IPS DF 19.7 (cell line): Measurements from ENCODE around the gene OR56A5.
"Not testable (repeated sequence)": the region's sequence is repeated elsewhere in the genome, so short reads cannot be mapped to it uniquely, and the experiment has no call there.

Experiments used
- DNase-seq: peaks from one replicate; pipeline ENCODE4 v3.0.0-alpha.2; 2013; ENCODE audit warnings: low read depth, low spot score

OR56A5 gene

DNA sequence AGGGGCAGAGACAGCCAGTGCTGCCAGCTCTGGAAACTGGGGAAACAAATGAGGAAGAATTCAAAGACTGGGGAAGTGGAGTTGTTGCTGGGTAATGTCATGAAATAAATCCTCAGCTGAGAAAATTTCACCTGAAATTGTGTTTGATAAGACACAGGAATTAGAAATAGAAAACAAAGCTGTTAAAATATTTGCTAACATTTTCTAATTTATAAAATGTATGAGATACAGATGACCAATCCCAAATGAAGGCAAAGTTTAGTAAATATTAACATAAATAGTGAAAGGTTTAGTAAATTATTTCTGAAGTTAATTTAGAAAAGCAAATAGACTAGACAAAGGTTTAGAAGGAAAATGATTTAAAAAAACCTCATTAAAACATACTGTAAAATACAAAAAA lies at the start of gene OR56A5:
TSS of gene OR56A5 (minus strand) at position 101 of the 400 bp plus-strand sequence. CDS start at position 101, 0 bp downstream.
- no peak for DNase-seq

DNA sequence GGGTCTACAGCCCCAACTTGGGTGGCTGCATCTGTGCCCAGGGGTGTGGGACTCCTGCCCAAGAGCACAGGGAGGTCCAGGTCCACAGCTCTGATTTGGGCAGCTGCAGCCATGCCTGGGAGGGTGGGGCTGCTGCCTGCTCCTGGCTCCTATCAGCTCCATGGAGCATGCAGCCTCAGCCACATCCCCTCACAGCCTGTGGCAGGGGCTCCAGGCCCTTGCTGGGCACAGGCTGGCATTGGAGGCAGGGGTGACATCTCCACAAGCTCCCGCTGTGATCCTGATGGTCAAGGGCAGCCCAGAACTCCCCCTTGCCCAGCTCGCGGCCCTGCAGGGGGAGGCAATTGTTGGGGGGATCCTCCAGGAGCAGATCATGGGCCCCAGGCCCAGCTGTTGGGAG lies 44.7 kb upstream of the OR56A5 start:
- no peak for DNase-seq

DNA sequence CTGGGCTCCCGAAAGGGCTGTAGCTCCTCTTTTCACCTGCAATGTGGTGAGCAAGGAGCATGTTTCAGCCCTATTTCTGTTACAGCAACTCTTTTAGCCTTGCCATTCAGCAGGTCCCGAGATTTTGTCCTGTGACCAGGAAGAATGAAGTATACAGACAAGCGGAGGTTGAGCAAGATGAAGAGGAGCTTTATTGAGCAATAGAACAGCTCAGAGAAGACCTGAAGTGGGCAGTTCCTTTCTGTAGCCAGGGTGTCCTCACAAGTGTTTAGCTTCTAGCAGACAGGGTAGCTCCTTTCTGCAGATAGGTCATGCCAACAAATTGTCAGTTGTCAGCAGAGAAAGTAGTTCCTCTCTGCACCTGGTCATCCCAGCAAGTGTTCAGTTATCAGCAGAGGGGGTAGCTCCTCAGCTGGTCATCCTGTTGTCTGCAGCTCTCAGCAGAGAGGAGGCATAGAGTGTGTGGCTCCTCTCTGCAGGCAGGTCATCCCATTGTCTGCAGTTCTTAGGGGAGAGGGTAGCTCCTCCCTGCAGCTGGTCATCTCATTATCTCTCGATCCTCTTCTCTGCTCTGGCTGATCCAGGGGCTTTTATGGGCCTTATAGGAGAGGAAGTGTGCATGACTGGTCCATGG lies 43.9 kb upstream of the OR56A5 start:
- DNase-seq: no peak

DNA sequence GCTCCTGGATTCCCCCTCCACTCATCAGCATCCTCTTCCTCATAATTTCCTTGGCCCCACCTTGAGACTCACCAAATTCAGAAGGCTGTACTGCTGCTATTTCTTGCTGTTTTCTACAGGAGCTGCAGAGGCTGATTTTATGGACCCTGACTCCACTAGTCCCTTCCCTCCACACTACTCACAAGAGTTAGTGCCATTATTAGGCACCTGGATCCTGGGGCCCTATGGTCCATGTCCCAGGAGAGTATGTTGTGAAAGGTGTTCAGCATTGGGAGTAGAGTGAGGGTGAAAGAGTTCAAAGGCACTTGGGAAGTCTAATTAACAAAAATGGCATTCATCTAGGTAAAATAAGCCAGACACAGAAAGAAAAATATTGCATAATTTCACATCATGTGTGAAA lies 38.6 kb upstream of the OR56A5 start, which contains the start of gene OR56A4:
TSS of gene OR56A4 (minus strand) at position 101 of the 400 bp plus-strand sequence. CDS start 3,954 bp downstream, outside the sequence.
- no peak for DNase-seq

DNA sequence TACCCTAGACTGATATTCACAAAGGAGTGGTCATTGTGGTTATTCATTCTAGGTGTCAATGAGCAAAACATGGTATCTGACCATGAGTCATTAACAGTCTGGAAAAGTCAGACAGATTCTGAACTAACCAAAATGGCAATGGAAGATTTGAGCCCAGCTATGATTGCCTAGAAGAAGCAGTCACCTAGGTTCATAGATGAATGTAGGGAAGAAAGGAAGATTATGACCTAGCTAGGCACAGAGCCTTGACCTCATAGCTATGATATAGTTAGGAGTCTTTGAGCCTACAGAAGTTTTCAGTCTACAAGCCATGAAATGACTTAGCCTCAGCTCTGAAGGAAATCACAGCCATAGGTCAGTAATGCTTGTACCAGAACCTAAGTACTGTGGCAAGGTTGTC lies 38.1 kb upstream of the OR56A5 start:
- no peak for DNase-seq

GRCh38 chr11:6002202-6002699 lies 34.0 kb upstream of the OR56A5 start:
- DNase-seq: no peak

DNA sequence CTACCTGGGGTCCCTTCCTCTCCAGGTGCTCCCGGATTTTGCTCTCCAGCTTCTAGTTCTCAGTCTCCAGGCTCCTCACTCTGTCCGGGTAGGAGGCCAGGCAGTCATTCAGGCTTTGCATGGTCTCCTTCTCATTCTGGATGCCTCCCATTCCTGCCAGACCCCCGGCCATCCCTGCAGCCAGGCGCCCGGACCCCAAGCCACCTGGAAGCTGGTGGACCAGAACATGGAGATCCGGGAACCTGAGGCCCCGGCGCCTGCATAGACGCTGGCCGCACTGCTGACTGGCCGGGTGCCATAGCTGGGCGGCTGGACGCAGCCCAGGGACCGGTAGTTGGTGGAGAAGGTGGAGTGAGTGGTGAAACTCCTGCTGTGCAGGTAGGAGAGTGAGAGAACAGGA lies 26.5 kb upstream of the OR56A5 start:
- DNase-seq: no peak

- peak; percentile 23 for DNase-seq
Measured at GRCh38 chr11:5992604-5993251, 24.4 kb upstream of the OR56A5 start.

DNA sequence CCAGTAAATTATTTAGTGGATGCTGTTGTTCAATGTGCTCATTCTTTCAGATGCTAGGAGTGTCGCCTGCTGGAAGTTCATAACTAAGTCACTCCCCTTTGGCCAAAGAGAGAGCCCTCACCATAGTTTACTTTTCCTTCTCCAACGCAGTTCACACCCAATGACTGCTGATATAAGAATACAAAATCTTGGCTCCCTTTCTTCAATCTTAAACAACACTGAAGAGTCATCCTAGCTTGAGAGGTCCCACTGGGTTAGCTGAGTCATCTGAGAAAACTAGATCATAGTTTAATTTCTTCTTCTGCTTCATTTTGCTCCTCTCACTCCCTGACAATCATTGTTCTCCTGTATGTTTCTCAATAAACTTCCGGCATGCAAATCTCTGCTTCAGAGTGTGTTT lies 23.9 kb upstream of the OR56A5 start:
- no peak for DNase-seq

DNA sequence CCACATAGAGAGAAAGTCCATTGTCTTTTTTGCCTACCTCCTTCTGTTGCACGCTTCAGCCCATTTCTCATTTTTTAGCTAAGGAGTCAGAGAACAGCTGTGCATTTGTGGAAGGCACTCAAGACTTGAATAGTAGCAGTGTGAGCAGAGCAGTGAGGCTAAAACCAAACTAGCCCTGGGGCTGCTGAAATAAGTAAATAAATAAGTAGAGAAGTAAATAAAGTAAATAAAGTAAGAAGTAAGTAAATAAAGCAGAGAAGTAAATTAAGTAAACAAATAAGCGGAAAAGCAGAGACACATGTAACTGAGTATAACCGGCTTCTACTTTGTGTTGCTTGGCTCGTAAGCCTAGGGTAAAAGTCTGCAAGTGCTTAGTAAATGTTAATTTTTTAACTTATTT lies 20.9 kb upstream of the OR56A5 start:
- no peak for DNase-seq

DNA sequence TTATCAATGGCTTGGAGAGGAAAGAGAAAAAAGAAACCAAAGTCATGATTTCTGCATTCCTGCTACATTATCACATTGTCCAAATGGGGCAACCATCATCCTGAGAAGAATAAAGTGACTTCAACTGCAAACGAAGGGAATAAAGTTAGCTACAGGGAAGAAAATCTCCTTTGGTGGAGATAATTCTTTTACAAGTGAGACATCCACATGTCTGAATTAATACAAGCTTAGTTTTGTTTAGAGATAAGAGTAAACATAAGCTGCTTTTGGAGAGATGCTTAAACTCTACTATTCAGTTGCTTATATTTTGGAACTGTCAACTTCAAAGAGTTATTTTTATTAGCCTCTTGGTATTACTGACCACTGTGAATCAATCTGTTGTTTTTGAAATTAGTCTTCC lies 18.6 kb upstream of the OR56A5 start, which contains the start of gene OR52L1:
TSS of gene OR52L1 (minus strand) at position 101 of the 400 bp plus-strand sequence. CDS start at position 46, 55 bp downstream.
- no peak for DNase-seq

DNA sequence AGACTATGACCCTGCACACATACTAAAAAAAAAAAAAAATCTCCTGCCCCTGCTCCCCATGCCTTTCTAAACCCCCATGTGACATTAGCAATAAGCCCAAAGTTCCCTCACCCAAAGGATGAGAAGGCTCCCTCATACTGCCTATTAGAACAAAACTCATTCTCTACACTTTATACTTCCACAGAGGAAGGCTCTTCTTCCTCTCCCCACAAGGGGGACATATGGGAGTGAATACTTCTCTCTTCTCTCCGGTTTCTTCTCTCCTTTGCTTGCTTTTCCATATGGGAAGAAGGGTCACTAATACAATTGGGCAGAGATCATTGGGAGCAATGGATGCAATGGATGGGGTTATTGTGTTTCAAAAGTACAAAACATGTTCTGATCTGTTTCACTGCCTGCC lies 15.1 kb upstream of the OR56A5 start:
- no peak for DNase-seq

GRCh38 chr11:5973530-5973929 lies 5.2 kb upstream of the OR56A5 start:
- no peak for DNase-seq

DNA sequence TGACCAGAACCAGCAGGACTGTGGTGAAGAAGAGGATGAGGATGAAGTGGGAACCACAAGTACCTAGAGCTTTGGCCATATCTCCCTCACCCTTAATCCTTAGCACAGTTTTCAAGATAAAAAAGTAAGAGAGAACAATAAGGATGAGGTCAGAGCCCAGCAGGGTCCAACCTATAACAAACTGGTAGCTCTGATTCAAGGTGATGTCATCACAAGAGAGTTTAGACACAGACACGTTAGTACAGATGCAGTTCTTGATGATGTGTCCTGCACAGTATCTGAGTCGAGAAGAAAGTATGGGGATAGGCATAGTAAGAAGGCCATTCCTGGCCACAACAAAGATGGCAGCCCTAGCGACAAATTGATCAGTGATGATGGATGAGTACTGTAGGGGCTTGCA lies 586 bp downstream of the OR56A5 start:
- DNase-seq: no peak

DNA sequence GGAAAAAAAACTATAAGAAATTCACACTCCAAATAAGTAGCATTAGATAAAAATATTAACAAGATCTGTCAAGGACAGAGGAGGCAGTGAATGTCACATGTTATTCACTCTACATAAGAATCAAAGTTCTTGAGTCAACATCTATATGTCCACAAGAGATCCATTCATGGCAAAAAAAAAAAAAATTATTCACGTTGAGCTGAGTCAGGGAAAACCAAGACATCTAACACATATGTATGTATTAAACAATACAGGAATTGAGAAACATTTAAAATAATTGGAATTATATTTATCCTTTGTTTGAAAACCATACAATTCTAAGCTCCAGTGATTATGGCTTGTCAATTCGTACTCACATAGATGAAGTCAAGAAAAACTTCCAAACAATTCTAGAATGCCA lies 1.3 kb downstream of the OR56A5 start:
- DNase-seq: no peak

DNA sequence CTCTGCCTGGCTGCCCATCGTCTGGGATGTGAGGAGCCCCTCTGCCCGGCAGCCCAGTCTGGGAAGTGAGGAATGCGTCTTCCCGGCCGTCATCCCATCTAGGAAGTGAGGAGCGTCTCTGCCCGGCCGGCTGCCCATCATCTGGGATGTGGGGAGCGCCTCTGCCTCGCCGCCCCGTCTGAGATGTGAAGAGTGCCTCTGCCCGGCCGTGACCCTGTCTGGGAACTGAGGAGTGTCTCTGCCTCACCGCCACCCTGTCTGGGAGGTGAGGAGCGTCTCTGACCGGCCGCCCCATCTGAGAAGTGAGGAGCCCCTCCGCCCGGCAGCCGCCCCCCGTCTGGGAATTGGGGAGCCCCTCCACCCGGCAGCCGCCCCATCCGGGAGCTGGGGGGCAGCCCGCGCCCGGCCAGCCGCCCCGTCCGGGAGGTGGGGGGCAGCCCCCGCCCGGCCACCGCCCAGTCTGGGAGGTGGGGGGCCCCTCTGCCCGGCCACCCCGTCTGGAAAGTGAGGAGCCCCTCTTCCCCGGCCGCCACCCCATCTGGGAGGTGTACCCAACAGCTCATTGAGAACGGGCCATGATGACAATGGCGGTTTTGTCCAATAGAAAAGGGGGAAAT lies 7.5 kb downstream of the OR56A5 start:
- DNase-seq: not testable (repeated sequence)

- DNase-seq: no peak
Measured at GRCh38 chr11:5955586-5955985, 12.7 kb downstream of the OR56A5 start.

- DNase-seq: no peak
Measured at GRCh38 chr11:5941951-5942350, 26.3 kb downstream of the OR56A5 start, which contains the start of gene OR56A3. TSS of gene OR56A3 (plus strand) at chr11:5942251. CDS start at chr11:5947347, 5,096 bp downstream.

DNA sequence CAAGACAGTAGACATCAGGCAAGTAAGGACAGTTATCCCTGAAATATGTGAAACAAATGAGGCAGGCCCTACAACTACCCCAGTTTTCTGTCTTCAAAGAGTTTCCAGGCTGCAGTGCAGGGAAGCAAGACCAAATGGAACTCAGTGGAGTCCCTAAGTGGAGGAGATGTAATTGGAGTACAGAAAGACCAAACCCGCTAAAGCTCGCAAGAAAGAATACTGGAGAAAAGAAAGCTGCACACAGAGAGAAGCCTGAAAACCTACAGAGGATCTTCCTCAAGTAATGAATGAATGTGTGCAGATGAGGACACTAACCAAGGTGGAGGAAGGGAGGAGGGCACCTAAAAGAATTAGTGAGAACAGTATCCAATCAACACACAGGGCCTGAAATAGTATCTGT lies 27.5 kb downstream of the OR56A5 start:
- no peak for DNase-seq

DNA sequence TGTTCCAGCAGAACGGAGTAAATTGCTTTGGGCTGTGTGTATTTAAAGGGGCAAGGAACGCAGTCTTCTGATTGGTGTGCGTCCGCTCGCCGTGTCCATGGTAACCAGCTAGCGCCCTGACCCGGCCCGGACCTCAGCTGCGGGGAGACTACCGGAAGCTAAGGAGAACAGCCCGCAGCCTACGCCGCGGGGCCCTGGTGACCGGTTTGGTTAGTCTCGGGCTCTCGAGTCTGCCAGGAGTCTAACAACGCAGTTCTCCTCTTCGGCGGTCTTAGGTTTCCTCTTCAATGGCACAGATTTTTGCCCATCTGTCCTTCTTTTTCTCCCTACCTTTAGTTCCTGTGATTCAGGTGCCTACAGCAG lies 29.7 kb downstream of the OR56A5 start:
- no peak for DNase-seq

GRCh38 chr11:5937868-5938602 lies 30.3 kb downstream of the OR56A5 start:
- DNase-seq: no peak

DNA sequence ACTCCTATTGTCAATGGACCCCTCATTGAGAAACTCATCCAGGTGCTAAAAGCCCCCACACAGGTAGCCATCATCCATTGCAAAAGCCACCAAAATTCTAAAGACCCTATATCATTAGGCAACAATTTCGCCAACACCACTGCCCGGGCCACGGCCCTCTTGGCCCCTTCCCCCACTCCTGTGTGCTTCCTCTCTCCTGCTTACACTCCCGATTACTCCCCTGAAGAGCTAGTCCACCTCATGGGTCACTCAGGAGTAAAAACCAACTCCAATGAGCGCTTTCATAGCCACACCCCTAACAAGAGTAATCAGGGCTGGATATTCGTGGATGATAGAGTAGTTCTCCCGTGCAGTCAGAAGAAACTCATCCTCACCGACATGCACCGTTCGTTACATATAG lies 35.2 kb downstream of the OR56A5 start:
- no peak for DNase-seq
